COR-L47 (cell line): ENCODE results near the gene JKAMP.

Experiments
- DNase-seq: peaks from one replicate; lab custom pipeline; 2025; lab: John Stamatoyannopoulos, UW

Gene JKAMP

DNA sequence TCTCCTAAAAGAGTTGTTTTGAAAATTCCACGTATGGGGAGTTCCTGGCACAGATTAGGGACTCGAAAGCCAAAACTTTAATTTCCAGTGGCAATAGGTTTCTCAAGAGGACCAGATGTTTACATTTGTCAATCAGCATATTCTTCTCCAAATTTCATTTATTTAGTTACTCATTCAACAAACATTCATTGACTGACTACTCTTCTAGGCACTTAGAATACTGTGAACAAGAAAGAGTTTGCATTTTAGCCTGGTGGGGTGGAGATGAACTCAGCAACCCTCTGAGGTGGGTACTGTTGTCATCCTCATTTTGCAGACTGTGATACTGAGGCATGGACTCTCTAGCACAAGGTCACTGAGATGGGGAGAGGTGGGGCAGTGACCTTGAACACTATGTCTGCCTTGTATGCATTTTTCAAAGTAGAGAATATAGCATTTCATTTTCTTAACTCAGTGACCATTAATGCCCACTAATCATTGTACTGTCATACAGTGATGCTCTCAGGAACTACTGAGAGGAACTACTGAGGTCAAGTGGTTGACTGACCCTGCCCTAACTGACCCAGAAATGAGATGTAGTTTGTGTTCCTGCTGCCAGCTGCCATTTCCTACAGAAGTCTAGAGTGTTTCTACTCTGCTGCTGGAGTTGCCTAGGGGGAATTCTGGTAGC, 2.3 kb upstream of the JKAMP start:
- DNase-seq: no peak

DNA sequence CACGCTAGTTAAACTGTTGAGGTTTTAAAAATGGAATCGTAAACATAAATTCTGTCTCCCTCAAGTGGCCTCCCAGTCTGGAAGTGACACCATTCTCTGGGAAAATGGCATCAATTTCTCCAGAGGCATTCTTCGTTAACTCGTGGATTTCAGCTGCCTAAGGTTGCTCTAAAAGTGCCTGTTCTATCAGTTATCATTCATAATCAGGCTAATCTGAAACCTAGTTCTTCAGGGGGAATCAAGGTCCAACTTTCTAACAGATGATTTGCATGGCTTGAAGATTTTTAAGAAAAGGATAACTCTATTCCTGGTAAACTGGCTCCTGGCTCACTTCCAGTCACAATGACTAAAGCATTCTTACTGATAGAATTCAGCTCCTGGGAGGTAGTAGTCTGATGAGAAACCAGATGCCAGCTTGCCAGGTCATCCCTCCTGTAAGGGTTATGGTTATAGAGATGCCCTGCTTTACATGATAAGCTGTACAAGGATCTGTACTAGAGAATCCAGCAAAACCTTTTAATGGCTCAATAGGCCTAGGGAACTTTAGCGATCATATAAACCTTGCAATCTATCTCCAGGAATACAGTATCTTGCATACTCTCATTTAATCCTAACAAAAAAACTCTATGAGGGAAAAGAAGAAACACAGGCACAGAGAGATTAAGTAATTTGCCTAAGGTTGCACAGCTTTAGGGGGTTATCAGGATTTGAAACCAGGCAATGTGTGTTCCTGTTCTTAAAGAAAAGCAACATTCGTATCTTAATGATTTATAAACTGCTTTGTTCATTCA, 1.6 kb upstream of the JKAMP start:
- DNase-seq: no peak

DNA sequence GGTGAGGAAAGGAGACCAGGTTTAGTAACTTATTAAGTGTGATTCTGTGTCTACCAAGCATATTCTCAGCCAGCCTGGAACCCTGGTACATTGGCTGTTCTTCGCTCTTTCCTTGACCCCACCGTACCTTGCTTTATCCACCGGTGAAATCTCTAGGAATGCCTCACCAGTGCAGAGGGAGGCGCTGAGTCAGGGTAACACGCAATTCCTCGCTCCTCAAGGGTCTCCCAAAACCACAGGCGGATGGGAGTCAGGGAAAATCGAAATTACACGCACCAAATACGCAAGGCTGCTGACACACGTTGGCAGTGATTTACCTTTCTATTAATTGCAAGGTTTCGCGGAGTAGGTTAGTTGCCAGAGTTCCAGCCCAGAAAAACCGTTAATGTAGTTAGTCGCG, 954 bp upstream of the JKAMP start:
- DNase-seq: peak; percentile 37

GRCh38 chr14:59484639-59485175, 390 bp downstream of the JKAMP start:
- peak; percentile 35 for DNase-seq

DNA sequence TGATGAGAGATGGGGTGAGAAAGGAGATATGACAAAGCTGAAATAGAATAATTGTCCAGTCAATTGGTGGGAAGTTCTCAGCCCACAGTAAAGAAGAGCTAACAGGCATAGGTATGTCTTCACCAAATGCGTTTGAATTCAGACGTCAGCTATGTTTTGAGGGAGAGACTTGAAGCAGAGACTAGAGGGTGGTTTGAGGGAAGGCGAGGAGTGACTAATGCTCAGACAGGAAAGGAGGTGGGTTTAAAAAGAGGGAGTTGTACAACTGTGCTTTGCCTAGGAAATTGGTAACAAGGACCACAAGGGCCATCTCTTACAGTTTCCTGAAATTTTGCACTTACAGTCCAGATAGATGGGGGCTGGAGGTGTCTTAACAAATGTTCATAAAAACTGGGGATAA, 6.4 kb downstream of the JKAMP start:
- no peak for DNase-seq

DNA sequence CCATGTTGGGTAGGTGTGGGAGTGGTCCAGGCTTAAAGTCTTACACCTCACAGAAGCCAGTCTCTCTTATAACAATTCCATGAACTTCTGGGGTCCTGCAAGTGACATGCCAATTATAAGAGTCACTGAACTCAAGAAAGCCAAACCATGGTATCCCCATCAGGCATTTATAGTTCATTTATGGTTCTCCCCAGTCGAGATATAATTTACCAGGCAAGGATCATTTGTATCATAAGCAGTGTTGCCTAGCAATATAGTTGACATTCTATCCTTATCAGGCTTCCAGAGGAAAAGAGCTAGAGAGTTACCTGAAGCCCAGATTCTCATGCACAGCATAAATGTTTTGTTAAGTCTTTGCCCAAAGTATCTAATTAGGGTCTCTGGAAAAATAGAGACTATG, 8.1 kb downstream of the JKAMP start:
- DNase-seq: no peak

DNA sequence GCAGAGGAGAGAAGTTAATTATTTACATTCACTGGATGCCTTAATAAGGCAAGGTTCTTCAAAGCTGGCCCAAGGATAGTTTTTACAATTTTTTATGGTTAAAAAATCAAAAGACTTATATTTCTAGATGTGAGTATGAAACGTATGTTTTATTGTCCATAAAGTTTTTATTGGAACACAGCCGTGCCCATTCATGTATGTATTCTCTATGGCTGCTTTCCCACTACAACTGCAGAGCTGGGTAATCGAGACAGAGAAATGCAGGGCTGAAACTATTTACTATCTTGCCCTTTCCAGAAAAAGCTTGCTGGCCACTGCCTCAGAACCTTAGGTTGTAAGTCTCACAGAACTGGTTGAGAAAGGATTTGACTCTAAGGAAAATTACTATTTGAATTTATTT, 16.4 kb downstream of the JKAMP start:
- DNase-seq: no peak

DNA sequence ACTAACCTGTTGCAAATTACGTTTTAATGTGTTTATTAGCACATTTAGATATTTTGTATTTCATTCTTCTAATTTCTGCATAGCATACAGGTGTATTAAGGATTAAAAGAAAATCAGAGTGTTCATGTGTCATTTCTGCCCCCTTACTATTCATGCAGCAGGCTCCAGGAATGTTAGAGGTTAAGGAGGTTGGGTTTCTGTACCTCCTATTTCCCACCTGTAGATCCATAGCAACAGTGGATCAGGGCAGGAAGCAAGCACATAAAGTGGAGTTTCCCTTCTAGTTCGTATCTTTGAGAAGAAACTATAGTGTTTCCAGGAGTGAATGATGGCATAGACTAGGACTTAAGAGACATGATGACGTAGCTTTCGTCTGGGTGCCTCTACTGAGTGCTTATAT, 18.9 kb downstream of the JKAMP start:
- no peak for DNase-seq

DNA sequence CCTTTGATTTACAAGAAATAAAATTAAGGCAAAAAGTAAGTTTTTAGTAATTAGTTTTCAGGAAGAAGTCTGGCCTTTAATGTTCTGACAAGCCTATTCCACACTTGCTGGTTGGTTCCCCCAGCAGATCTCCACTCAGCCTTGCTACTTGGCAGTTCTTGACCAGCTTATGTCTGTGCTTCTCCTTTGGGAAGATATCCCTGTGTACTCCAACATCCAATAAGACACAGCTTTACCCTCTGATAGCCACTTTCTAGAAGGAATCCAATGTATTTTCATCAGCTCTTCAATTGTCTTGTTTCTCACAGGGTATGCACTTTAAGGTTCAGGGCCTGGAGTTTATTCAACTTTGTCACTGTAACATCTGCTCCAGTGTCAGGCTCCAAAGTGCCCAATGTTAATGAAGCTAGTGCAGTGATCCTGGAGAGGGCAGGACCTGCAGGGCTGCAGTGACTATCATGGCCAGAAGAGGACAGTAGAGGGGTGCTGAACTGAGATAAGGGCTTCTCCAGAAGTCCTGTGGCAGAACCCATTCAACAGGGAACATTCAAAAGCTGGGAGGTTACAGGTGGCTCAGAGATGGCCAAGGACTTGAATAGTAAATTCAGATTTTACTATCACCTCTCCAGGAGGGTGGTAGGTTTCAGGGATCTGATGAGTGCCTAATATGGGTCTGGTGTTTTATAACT, 22.9 kb downstream of the JKAMP start:
- DNase-seq: peak; percentile 70

- no peak for DNase-seq
These were observed 23.4 kb downstream of the JKAMP start for GRCh38 chr14:59507752-59508103.

DNA sequence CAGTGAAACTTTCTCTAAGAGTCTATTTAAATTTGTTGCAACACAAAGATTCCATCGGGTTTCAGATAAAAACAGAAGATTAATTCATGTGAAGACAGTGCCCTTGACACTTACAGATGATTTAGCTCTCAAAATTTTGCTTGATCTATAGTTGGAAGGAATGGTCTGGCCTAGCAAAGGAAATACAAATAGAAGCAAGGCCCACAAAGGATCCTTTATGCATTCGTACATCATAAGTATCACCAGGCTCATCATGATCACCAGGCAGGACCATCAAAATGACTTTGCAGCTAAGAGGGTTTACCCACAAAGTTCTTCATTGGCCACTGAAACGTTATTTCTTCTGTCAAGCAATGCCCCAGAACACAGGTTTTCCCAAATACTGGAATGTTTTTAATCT, 24.8 kb downstream of the JKAMP start:
- DNase-seq: no peak

DNA sequence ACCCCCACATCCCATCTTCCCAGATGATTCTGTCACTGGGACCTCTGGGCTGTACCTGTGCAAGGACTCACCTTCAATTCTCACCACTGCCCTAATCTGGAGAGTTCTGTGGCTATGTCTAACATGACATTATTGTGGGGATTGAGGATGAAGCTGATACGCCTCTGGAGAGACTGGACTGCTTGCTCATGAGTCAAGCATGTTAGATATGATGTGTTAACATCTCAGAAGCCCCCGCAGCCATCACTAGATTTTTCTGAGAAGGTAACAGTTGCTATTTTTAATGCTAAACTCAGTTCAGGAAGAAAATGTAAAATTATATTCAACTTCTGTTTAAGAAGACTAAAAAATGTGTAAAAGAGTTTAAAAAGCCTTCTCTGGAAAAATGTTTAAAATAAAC, 25.7 kb downstream of the JKAMP start:
- DNase-seq: no peak

GRCh38 chr14:59510966-59511365, 26.6 kb downstream of the JKAMP start:
- DNase-seq: no peak

GRCh38 chr14:59511916-59512575, 27.7 kb downstream of the JKAMP start:
- DNase-seq: peak; percentile 59

DNA sequence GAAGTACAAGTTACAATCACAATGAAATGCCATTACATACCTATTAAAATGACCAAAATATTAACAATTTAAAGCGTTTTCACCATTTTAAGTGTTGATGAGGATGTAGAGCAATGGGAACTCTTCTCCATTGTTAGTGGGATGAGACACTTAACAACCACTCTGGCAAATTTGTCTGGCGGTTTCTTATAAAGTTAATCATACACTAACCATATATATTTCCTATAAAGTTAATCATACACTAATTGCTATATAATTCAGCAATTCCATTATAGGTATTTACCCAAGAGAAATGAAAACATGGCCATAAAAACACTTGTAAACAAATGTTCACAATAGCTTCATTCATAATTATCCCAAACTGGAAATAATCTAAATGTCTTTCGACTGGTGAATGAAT, 35.9 kb downstream of the JKAMP start:
- DNase-seq: no peak

DNA sequence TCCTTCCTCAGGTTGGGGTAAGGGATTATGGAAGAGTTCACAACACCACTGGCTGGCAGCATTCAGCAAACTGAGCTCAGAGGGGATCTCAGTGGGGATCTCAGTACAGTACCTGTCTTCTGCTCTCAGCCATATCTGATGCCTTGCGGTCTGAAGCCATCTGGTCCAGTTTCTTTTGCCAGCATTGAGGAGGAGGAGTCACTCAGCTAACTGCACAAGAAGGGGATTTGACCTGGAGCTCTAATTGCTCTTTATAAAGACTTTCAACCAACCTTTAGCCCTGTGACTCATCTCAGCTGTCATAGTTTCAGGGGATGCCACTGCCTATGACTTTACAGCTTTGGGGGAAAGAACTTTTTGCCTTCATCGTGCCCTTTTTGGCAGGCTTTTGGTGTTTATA, 44.9 kb downstream of the JKAMP start:
- no peak for DNase-seq

DNA sequence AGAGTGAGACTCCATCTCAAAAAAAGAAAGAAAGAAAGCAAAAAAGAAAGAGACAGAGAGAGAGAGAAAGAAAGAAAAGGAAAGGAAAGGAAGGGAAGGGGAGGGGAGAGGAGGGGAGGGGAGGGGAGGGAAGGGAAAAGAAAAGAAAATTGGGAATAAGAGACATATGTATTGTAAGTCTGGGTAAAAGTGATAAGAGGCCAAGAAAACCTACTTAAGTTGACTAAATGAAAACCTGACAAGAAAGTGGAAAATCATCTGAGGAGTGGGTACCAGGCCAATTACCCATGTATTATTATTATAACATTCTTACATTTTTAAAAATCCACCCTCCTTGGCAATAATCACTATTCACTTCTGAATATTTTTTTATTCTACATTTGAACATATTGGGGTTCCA, 46.0 kb downstream of the JKAMP start:
- no peak for DNase-seq

- no peak for DNase-seq
These were observed 48.1 kb downstream of the JKAMP start for GRCh38 chr14:59532419-59532818.

- no peak for DNase-seq
These were observed 50.2 kb downstream of the JKAMP start for GRCh38 chr14:59534361-59534987.

- no peak for DNase-seq
These were observed 53.2 kb downstream of the JKAMP start for GRCh38 chr14:59537476-59537875.

GRCh38 chr14:59538936-59539335, 54.6 kb downstream of the JKAMP start:
- DNase-seq: no peak

DNA sequence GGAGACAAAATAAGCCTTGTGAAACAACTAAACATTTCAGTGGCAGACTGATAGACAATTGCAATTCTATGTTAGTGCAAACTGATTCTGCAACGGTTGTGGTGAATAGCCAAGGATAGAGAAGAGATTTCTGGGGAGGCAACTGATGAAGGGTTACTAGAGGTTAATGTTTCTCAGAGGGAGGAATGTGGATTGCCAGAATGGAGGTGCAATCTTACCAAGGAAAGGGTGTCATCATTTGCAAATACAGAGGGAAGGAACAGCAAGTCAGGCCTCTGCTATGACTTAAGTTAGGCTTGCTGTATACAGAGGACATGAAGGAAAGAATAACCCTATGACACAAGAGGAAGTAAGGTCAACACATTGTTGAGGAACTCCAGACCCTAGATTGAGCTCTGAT, 56.5 kb downstream of the JKAMP start:
- DNase-seq: no peak
